A549 (cell line): ENCODE measurements around the gene COX5B. TPM values are rescaled to one million over a fixed set of nuclear protein-coding genes. Genes with fewer than 3 reads are reported as not detected.

ENCODE experiments used
- ATAC-seq, 2 experiments: fragments of 200-7000 bp in 1 of 2; fragments of >200 bp in 1 of 2; cut with Nextera tagmentation in 1 of 2; cut with Tn5 transposase in 1 of 2; 3 replicates each; pipeline versions ENCODE4 v1.8.0 to v1.9.1; 2018 to 2020; ENCODE audit warnings: mild to moderate bottlenecking in 1 of 2, moderate library complexity in 1 of 2
- CTCF ChIA-PET: fragments of 300-600 bp; sonication (Branson Sonifier 250); formaldehyde crosslinking; extraction: SDS; loops from one replicate; lab custom pipeline; 2021; ENCODE audit warnings: antibody characterized with exemption, inconsistent platforms; lab: Yijun Ruan, JAX
- POLR2A ChIA-PET: fragments of 350-600 bp; formaldehyde crosslinking; extraction: SDS; loops from one replicate; lab custom pipeline; 2021; ENCODE audit warnings: antibody characterized with exemption, inconsistent platforms; lab: Yijun Ruan, JAX
- DNase-seq, 2 experiments: peaks; one replicate each; pipeline versions ENCODE4 v3.0.0 to v3.0.0-alpha.2; 2011 to 2016; ENCODE audit warnings: low read depth in 1 of 2, low spot score in 1 of 2
- FAIRE-seq: peaks from 2 replicates; lab custom pipeline; 2011; peaks lifted over from hg19 to GRCh38; lab: Jason Lieb, UNC
- H3K27ac ChIP-seq, 2 experiments: fragments of >200 bp; sonication (Bioruptor Twin); formaldehyde crosslinking; 3 replicates each; pipeline ENCODE4 v1.5.1; 2016 to 2017
- H3K4me1 ChIP-seq: fragments of >200 bp; sonication (Bioruptor Twin); formaldehyde crosslinking; 3 replicates; pipeline ENCODE4 v1.6.1; 2016
- H3K4me2 ChIP-seq: fragments of >200 bp; sonication (Bioruptor Twin); formaldehyde crosslinking; 3 replicates; pipeline ENCODE4 v1.6.1; 2016
- H3K4me3 ChIP-seq: fragments of >200 bp; sonication (Bioruptor Twin); formaldehyde crosslinking; 3 replicates; pipeline ENCODE4 v1.5.1; 2016
- H3K9me3 ChIP-seq: fragments of >200 bp; sonication (Bioruptor Twin); formaldehyde crosslinking; 3 replicates; pipeline ENCODE4 v1.6.1; 2016
- BCL3 ChIP-seq: fragments of >200 bp; sonication (Bioruptor Twin); formaldehyde crosslinking; IDR thresholded peaks from 3 replicates; pipeline ENCODE4 v1.6.1; 2016
- CBX2 ChIP-seq: fragments of 200-600 bp; sonication (generic); IDR thresholded peaks from 2 replicates; pipeline ENCODE4 v1.6.1; 2016; ENCODE audit warnings: low read depth, mild to moderate bottlenecking, borderline replicate concordance
- CHD2 ChIP-seq: fragments of 150-350 bp; IDR thresholded peaks from 2 replicates; pipeline ENCODE4 v1.6.1; 2014; ENCODE audit warnings: low read length; ENCODE audit not compliant: partially characterized antibody
- CTCF ChIP-seq: fragments of >200 bp; sonication (Bioruptor Twin); formaldehyde crosslinking; IDR thresholded peaks from 3 replicates; pipeline ENCODE4 v1.5.1; 2016
- EP300 ChIP-seq, 2 experiments: fragments of >200 bp; sonication (Bioruptor Twin); formaldehyde crosslinking; IDR thresholded peaks; 2 replicates in 1 of 2; 3 replicates in 1 of 2; pipeline ENCODE4 v1.6.1; 2016 to 2017
- HOXB5 ChIP-seq: fragments of 250-450 bp; sonication (Bioruptor Pico); IDR thresholded peaks from 2 replicates; pipeline ENCODE4 v1.5.0; 2020; ENCODE audit warnings: mild to moderate bottlenecking, moderate library complexity
- MAX ChIP-seq: IDR thresholded peaks from 2 replicates; pipeline ENCODE4 v1.6.1; 2012
- NFE2L2 ChIP-seq: fragments of 150-350 bp; conservative IDR thresholded peaks from 2 replicates; pipeline ENCODE4 v1.6.1; 2014; ENCODE audit warnings: low read length
- NPAS2 ChIP-seq: fragments of 250-450 bp; sonication (Bioruptor Pico); IDR thresholded peaks from 2 replicates; pipeline ENCODE4 v1.8.0; 2022; ENCODE audit warnings: mild to moderate bottlenecking, moderate library complexity, borderline replicate concordance
- RAD21 ChIP-seq, 2 experiments: fragments of >200 bp in 1 of 2; sonication (Bioruptor Twin) in 1 of 2; formaldehyde crosslinking in 1 of 2; IDR thresholded peaks in 1 of 2; conservative IDR thresholded peaks in 1 of 2; 2 replicates in 1 of 2; 3 replicates in 1 of 2; pipeline ENCODE4 v1.6.1; 2012 to 2018; ENCODE audit warnings: inconsistent platforms in 1 of 2
- RARB ChIP-seq: fragments of 250-450 bp; sonication (Bioruptor Pico); IDR thresholded peaks from 2 replicates; pipeline ENCODE4 v1.8.0; 2021; ENCODE audit warnings: mild to moderate bottlenecking, moderate library complexity
- RCOR1 ChIP-seq: fragments of 150-350 bp; IDR thresholded peaks from 2 replicates; pipeline ENCODE4 v1.6.1; 2014; ENCODE audit warnings: antibody characterized with exemption, low read length, low read depth
- REST ChIP-seq: fragments of 200-600 bp; sonication (generic); IDR thresholded peaks from 2 replicates; pipeline ENCODE4 v1.6.1; 2016; ENCODE audit warnings: antibody characterized with exemption, mild to moderate bottlenecking, moderate library complexity
- RFX5 ChIP-seq: fragments of 450-650 bp; IDR thresholded peaks from 2 replicates; pipeline ENCODE4 v1.7.1; 2014; ENCODE audit warnings: antibody characterized with exemption, mild to moderate bottlenecking, moderate library complexity
- SMC3 ChIP-seq: fragments of >200 bp; sonication (Bioruptor Twin); formaldehyde crosslinking; IDR thresholded peaks from 3 replicates; pipeline ENCODE4 v1.6.1; 2018; ENCODE audit warnings: inconsistent platforms
- SREBF2 ChIP-seq: fragments of 450-650 bp; IDR thresholded peaks from 2 replicates; pipeline ENCODE4 v1.6.1; 2014; ENCODE audit warnings: mild to moderate bottlenecking, moderate library complexity
- TFCP2L1 ChIP-seq: fragments of 250-450 bp; sonication (Bioruptor Pico); IDR thresholded peaks from 2 replicates; pipeline ENCODE4 v1.5.0; 2021; ENCODE audit warnings: mild to moderate bottlenecking
- TP53 ChIP-seq: fragments of 250-450 bp; sonication (Bioruptor Pico); IDR thresholded peaks from 2 replicates; pipeline ENCODE4 v1.5.0; 2021; ENCODE audit warnings: mild to moderate bottlenecking, moderate library complexity
- USF2 ChIP-seq: fragments of 450-650 bp; IDR thresholded peaks from 2 replicates; pipeline ENCODE4 v1.6.1; 2014; ENCODE audit warnings: antibody characterized with exemption
- ZNF302 ChIP-seq: fragments of 250-450 bp; sonication (Bioruptor Pico); IDR thresholded peaks from 2 replicates; pipeline ENCODE4 v1.9.0; 2021; ENCODE audit warnings: inconsistent platforms, mild to moderate bottlenecking, moderate library complexity
- WGBS: methylation state at CpG from one replicate; pipeline ENCODE4 v1.1.6; 2017; ENCODE audit errors: missing lambda C conversion rate; 5-methylcytosine and 5-hydroxymethylcytosine counted together
- polyA plus RNA-seq, 4 experiments: library from polyadenylated mRNA; depleted of rRNA in 3 of 4; stranded (reverse); fragments of >200 nt; fragmentation: RNase III in 1 of 4; extraction: RNeasy Plus Mini Kit Qiagen cat#74134 plus additional on column Dnase treatment in 1 of 4; gene quantifications; 2 replicates in 3 of 4; 3 replicates in 1 of 4; pipeline ENCODE4 v1.2.3, GENCODE V29; 2011 to 2017

The COX5B gene
- polyA plus RNA-seq, 2 of the 4 experiments (the other 2 are of a cell fraction): 343 to 353 TPM

- no peak for TF ChIP-seq USF2
- no peak for TF ChIP-seq SREBF2
- no peak for TF ChIP-seq CTCF
- no peak for TF ChIP-seq MAX
These were observed 8.9 kb downstream of the COX5B start (continued) for GRCh38 chr2:97654791-97655190.

GRCh38 chr2:97656129-97656755 lies 10.4 kb downstream of the COX5B start:
- ChIA-PET CTCF (interaction anchor here (1.5 kb wide), 1 partner anchor 44 kb away, joined by 4 read pairs; no protein-coding TSS in a partner anchor), POLR2A (interaction anchor here (1.1 kb wide), 1 partner anchor 10 kb away, joined by 5 read pairs; the partner anchor contains the start of gene COX5B)
- Histone ChIP-seq H3K9me3 (peaks cover 15% of the 10 kb centered on the region), H3K27ac (no peak overlapping the region), H3K4me2 (no peak overlapping the region), H3K4me3 (no peak overlapping the region), H3K4me1 (no peaks in the 10 kb centered on the region)
- ATAC-seq (no peak), DNase-seq (no peak), FAIRE-seq (no peak)
- WGBS: 89% methylated on average over 5 of the region's 7 CpGs
- no peak for TF ChIP-seq CBX2
- no peak for TF ChIP-seq EP300 (IDR thresholded peaks at IDR 0.05)
- TF ChIP-seq RCOR1: no peak
- no peak for TF ChIP-seq NPAS2 (CRISPR knock-in tag)
- TF ChIP-seq SMC3: no peak
- no peak for TF ChIP-seq TP53
- no peak for TF ChIP-seq CHD2
- no peak for TF ChIP-seq RFX5

GRCh38 chr2:97656905-97657587 lies 11.2 kb downstream of the COX5B start:
- TF ChIP-seq NFE2L2 (no peak), REST (no peak), RAD21 (conservative IDR thresholded peaks at IDR 0.05 in 1 of 2, IDR thresholded peaks at IDR 0.05 in 1 of 2) (no peak), BCL3 (no peak), ZNF302 (no peak), HOXB5 (CRISPR knock-in tag) (no peak), RARB (CRISPR knock-in tag) (no peak), TFCP2L1 (CRISPR knock-in tag) (no peak)
- WGBS: 84% methylated on average over 14 of the region's 15 CpGs
- peaks cover 15% of the 10 kb centered on the region for H3K9me3 ChIP-seq
- ATAC-seq (no peak), FAIRE-seq (no peak), DNase-seq (no peak)
- H3K4me2 ChIP-seq: no peak overlapping the region
- H3K27ac ChIP-seq: no peak overlapping the region
- CTCF ChIA-PET: interaction anchor here (1.1 to 1.5 kb wide), 3 partner anchors 9 to 66 kb away, joined by 3 to 7 read pairs (median 4); no protein-coding TSS in a partner anchor
- POLR2A ChIA-PET: interaction anchor here (1.1 kb wide), 1 partner anchor 11 kb away, joined by 5 read pairs; the partner anchor contains the start of gene COX5B
- peaks cover 1% of the 10 kb centered on the region for H3K4me1 ChIP-seq
- no peak overlapping the region for H3K4me3 ChIP-seq
